HCT116 (cell line): ENCODE data around the gene LRRC3C. TPM values are rescaled to one million over a fixed set of nuclear protein-coding genes. Genes with fewer than 3 reads are reported as not detected.

Experiments used
- ATAC-seq: fragments of 200-7000 bp; cut with Tn5 transposase; 2 replicates; pipeline ENCODE4 v1.9.1; 2020; ENCODE audit warnings: mild to moderate bottlenecking, moderate library complexity
- BruUV-seq: library from RNA; stranded (reverse); fragments of 400-500 nt; replicated peaks from 2 replicates; lab custom pipeline; 2021; lab: Mats Ljungman, UMichigan
- CTCF ChIA-PET: fragments of 300-600 bp; sonication (Branson Sonifier 250); formaldehyde crosslinking; loops from one replicate; lab custom pipeline; 2021; ENCODE audit warnings: antibody characterized with exemption; lab: Charles Lee
- POLR2A ChIA-PET: fragments of 300-600, 350-600 bp; sonication (Branson Sonifier 250); formaldehyde crosslinking; loops from one replicate; lab custom pipeline; 2021; ENCODE audit warnings: antibody characterized with exemption; lab: Charles Lee
- RAD21 ChIA-PET, 2 experiments: fragments of 300-600 bp; sonication (Branson Sonifier 250); formaldehyde crosslinking; loops; one replicate each; lab custom pipeline; 2023; ENCODE audit warnings: low total read pairs in 2 of 2; ENCODE audit not compliant: uncharacterized antibody in 2 of 2, unreplicated experiment in 2 of 2, low non-redundant PET in 1 of 2; lab: Charles Lee
- DNase-seq: peaks from one replicate; pipeline ENCODE4 v3.0.0-alpha.2; 2010; ENCODE audit warnings: low read depth, low spot score
- H2AFZ ChIP-seq: fragments of 200-600 bp; shearing (Covaris generic), sonication (generic); 2 replicates; pipeline ENCODE4 v1.6.1; 2017; ENCODE audit warnings: low read depth, mixed run types, mixed read lengths, antibody characterized with exemption, low read length; ENCODE audit not compliant: poor library complexity, severe bottlenecking
- H3K27ac ChIP-seq: 2 replicates; pipeline ENCODE4 v1.5.1; 2012; ENCODE audit warnings: low read depth, low read length
- H3K27me3 ChIP-seq: fragments of 200-600 bp; sonication (generic); 2 replicates; pipeline ENCODE4 v1.6.1; 2016; ENCODE audit warnings: mixed run types, low read length, mixed read lengths; ENCODE audit not compliant: insufficient read depth
- H3K36me3 ChIP-seq, 2 experiments: fragments of 200-500 bp in 1 of 2; fragments of 200-600 bp in 1 of 2; sonication (Bioruptor generic) in 1 of 2; sonication (generic) in 1 of 2; 2 replicates each; pipeline versions ENCODE4 v1.5.1 to v1.6.1; 2014 to 2016; ENCODE audit warnings: low read length in 2 of 2, inconsistent platforms in 1 of 2, mixed read lengths in 1 of 2, mixed run types in 1 of 2; ENCODE audit not compliant: insufficient read depth in 2 of 2, control insufficient read depth in 1 of 2
- H3K4me1 ChIP-seq, 2 experiments: fragments of 200-600 bp in 1 of 2; sonication (generic) in 1 of 2; 2 replicates each; pipeline versions ENCODE4 v1.5.1 to v1.6.1; 2012 to 2017; ENCODE audit warnings: low read length in 2 of 2, inconsistent platforms in 1 of 2, mild to moderate bottlenecking in 1 of 2, mixed read lengths in 1 of 2, mixed run types in 1 of 2, moderate library complexity in 1 of 2; ENCODE audit not compliant: insufficient read depth in 2 of 2, control insufficient read depth in 1 of 2
- H3K4me2 ChIP-seq: fragments of 200-600 bp; sonication (generic); 2 replicates; pipeline ENCODE4 v1.6.1; 2017; ENCODE audit warnings: mixed run types, low read length, mixed read lengths
- H3K4me3 ChIP-seq, 2 experiments: fragments of 200-600 bp in 1 of 2; sonication (generic) in 1 of 2; replicated peaks in 1 of 2; 2 replicates each; pipeline ENCODE4 v1.5.1; 2011 to 2016; ENCODE audit warnings: low read length in 2 of 2, control low read depth in 1 of 2, low read depth in 1 of 2, mild to moderate bottlenecking in 1 of 2, mixed read lengths in 1 of 2, mixed run types in 1 of 2
- H3K79me2 ChIP-seq: fragments of 200-600 bp; sonication (generic); 2 replicates; pipeline ENCODE4 v1.6.1; 2017; ENCODE audit warnings: mild to moderate bottlenecking, mixed run types, low read length, moderate library complexity, mixed read lengths; ENCODE audit not compliant: insufficient read depth
- H3K9ac ChIP-seq: fragments of 200-600 bp; sonication (generic); 2 replicates; pipeline ENCODE4 v1.6.1; 2016; ENCODE audit warnings: low read length, mixed read lengths
- H3K9me2 ChIP-seq: fragments of 200-600 bp; sonication (generic), shearing (Covaris generic); 2 replicates; pipeline ENCODE4 v1.6.1; 2017; ENCODE audit warnings: mixed run types, mild to moderate bottlenecking, moderate library complexity; ENCODE audit not compliant: insufficient read depth
- H3K9me3 ChIP-seq, 2 experiments: fragments of 200-500 bp in 1 of 2; fragments of 200-600 bp in 1 of 2; sonication (Bioruptor generic) in 1 of 2; sonication (generic) in 1 of 2; 2 replicates each; pipeline ENCODE4 v1.6.1; 2014 to 2017; ENCODE audit warnings: low read length in 2 of 2, mixed read lengths in 2 of 2, inconsistent platforms in 1 of 2, low read depth in 1 of 2, mild to moderate bottlenecking in 1 of 2, mixed run types in 1 of 2, moderate library complexity in 1 of 2; ENCODE audit not compliant: control insufficient read depth in 1 of 2, insufficient read depth in 1 of 2
- H4K20me1 ChIP-seq: fragments of 200-600 bp; sonication (generic), shearing (Covaris generic); 2 replicates; pipeline ENCODE4 v1.6.1; 2017; ENCODE audit warnings: mixed run types, mild to moderate bottlenecking, moderate library complexity; ENCODE audit not compliant: insufficient read depth
- ELF1 ChIP-seq: IDR thresholded peaks from 2 replicates; pipeline ENCODE4 v1.6.1; 2012; ENCODE audit warnings: low read depth, borderline replicate concordance
- EZH2 ChIP-seq: fragments of 200-600 bp; sonication (generic); IDR thresholded peaks from 2 replicates; pipeline ENCODE4 v1.6.1; 2017; ENCODE audit warnings: antibody characterized with exemption, mixed run types
- FOSL1 ChIP-seq: IDR thresholded peaks from 2 replicates; pipeline ENCODE4 v1.6.1; 2012; ENCODE audit warnings: low read depth
- POLR2AphosphoS5 ChIP-seq: IDR thresholded peaks from 2 replicates; pipeline ENCODE4 v1.6.1; 2011; ENCODE audit warnings: mild to moderate bottlenecking, low read depth, low read length, moderate library complexity
- RAD21 ChIP-seq: IDR thresholded peaks from 2 replicates; pipeline ENCODE4 v1.6.1; 2012; ENCODE audit warnings: low read depth, mild to moderate bottlenecking
- REST ChIP-seq: IDR thresholded peaks from 2 replicates; pipeline ENCODE4 v1.6.1; 2012; ENCODE audit warnings: low read depth
- SIN3A ChIP-seq: IDR thresholded peaks from 2 replicates; pipeline ENCODE4 v1.6.1; 2012; ENCODE audit warnings: low read depth
- SP1 ChIP-seq: IDR thresholded peaks from 2 replicates; pipeline ENCODE4 v1.6.1; 2012; ENCODE audit warnings: low read depth
- SRF ChIP-seq: IDR thresholded peaks from 2 replicates; pipeline ENCODE4 v1.6.1; 2012; ENCODE audit warnings: low read depth
- TCF7L2 ChIP-seq: IDR thresholded peaks from 2 replicates; pipeline ENCODE4 v1.7.0; 2011; ENCODE audit warnings: borderline replicate concordance, inconsistent platforms; ENCODE audit not compliant: insufficient read depth, insufficient read length; ENCODE audit errors: extremely low read depth
- YY1 ChIP-seq: IDR thresholded peaks from 2 replicates; pipeline ENCODE4 v1.6.1; 2011; ENCODE audit warnings: low read length, low read depth, moderate library complexity, mild to moderate bottlenecking; ENCODE audit not compliant: insufficient replicate concordance; ENCODE audit errors: extremely low read depth
- intact Hi-C: fragments of 100-400 bp; cut with micrococcal nuclease; formaldehyde crosslinking; loops from 2 replicates; pipeline ENCODE4 v1.10.0; 2022
- total RNA-seq: library from RNA; stranded (reverse); gene quantifications from one replicate; pipeline ENCODE4 v1.2.1, GENCODE V29; 2021; ENCODE audit not compliant: unreplicated experiment
- TF ChIP-seq, protein P1 (sequence below): IDR thresholded peaks from 2 replicates; pipeline ENCODE4 v1.6.1; 2012
- TF ChIP-seq, protein P2 (sequence below), 3 experiments: fragments of 200-600 bp in 1 of 3; sonication (generic) in 1 of 3; IDR thresholded peaks in 2 of 3; conservative IDR thresholded peaks in 1 of 3; 2 replicates each; pipeline ENCODE4 v1.5.1; 2012 to 2017; ENCODE audit warnings: low read depth in 2 of 3, low read length in 2 of 3, antibody characterized with exemption in 1 of 3, borderline replicate concordance in 1 of 3, control low read depth in 1 of 3, mild to moderate bottlenecking in 1 of 3, mixed read lengths in 1 of 3, mixed run types in 1 of 3, moderate library complexity in 1 of 3; ENCODE audit not compliant: insufficient read depth in 1 of 3

LRRC3C gene
- total RNA-seq, 1 experiment from 2014 or later: not detected

DNA sequence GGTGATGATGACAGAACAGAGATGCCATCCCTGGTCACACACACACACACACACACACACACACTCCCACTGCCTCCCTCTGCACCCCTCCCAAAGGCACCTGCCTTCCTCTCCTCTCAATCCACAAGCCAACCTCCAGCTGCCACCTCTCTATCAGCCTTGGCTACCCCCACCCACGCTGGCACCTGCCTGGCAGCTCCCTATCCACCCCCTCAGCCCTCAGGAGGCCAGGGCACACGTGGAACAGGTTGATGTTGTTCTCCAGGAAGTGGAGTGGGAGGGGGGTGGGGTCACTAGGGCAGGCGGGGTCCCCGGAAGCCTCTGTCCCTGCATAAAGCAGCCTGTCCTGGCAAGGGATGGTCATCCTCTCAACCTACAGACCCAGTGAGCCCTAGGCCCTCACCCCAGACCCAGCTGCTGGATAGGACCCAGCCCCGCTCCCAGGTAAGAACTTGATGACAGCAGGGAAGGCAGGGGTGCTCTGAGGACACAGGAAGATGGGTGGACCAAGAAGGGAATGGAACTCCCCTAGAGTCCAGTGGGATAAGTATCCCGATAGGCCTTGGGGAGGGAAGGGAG lies 35.2 kb downstream of the LRRC3C start, which contains the start of gene GSDMA:
Gene GSDMA, plus strand, starts transcription at position 363 of the 579 bp plus-strand sequence. CDS start 2,684 bp downstream, outside the sequence.
- no peak within 1 kb of the TSS for H3K4me3 ChIP-seq
- intact Hi-C loops: no loop called here
- POLR2A ChIA-PET: no interaction called here
- RAD21 ChIA-PET: no interaction called here
- H3K36me3 ChIP-seq: no peaks in the 10 kb centered on the region
- H3K9me2 ChIP-seq: no peaks in the 10 kb centered on the region
- H3K27me3 ChIP-seq: peaks cover 5% of the 10 kb centered on the region; the same call in 1 of the 2 replicates
- no peak within 1 kb of the TSS for H2AFZ ChIP-seq
- no peak within 1 kb of the TSS for H3K4me2 ChIP-seq
- H4K20me1 ChIP-seq: no peaks in the 10 kb centered on the region
- DNase-seq (no peak), ATAC-seq (no peak)
- no peaks in the 10 kb centered on the region for H3K79me2 ChIP-seq
- peaks cover 2 to 13% of the 10 kb centered on the region in 2 experiments; a peak in 2 of 4 replicates for H3K4me1 ChIP-seq
- no peak within 1 kb of the TSS for H3K27ac ChIP-seq
- no peaks in the 10 kb centered on the region for H3K9me3 ChIP-seq
- no peak within 1 kb of the TSS for H3K9ac ChIP-seq
- TF ChIP-seq SP1 (no peak), SRF (no peak), POLR2AphosphoS5 (no peak), YY1 (no peak), SIN3A (no peak), FOSL1 (no peak), TCF7L2 (no peak), ELF1 (no peak), RAD21 (no peak), REST (no peak), EZH2 (no peak)
- TF ChIP-seq, protein P1, sequence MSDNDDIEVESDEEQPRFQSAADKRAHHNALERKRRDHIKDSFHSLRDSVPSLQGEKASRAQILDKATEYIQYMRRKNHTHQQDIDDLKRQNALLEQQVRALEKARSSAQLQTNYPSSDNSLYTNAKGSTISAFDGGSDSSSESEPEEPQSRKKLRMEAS: no peak
- TF ChIP-seq, protein P2, sequence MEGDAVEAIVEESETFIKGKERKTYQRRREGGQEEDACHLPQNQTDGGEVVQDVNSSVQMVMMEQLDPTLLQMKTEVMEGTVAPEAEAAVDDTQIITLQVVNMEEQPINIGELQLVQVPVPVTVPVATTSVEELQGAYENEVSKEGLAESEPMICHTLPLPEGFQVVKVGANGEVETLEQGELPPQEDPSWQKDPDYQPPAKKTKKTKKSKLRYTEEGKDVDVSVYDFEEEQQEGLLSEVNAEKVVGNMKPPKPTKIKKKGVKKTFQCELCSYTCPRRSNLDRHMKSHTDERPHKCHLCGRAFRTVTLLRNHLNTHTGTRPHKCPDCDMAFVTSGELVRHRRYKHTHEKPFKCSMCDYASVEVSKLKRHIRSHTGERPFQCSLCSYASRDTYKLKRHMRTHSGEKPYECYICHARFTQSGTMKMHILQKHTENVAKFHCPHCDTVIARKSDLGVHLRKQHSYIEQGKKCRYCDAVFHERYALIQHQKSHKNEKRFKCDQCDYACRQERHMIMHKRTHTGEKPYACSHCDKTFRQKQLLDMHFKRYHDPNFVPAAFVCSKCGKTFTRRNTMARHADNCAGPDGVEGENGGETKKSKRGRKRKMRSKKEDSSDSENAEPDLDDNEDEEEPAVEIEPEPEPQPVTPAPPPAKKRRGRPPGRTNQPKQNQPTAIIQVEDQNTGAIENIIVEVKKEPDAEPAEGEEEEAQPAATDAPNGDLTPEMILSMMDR (IDR thresholded peaks at IDR 0.05 in 2 of 3, conservative IDR thresholded peaks at IDR 0.05 in 1 of 3; ENCODE audit: borderline replicate concordance in 1 of 3, insufficient read depth in 1 of 3, low read depth in 2 of 3, low read length in 2 of 3): no peak
- CTCF ChIA-PET: no interaction called here
- BruUV-seq: no TSS peak
